ENCODE results near the gene OTULIN.

OTULIN gene

DNA sequence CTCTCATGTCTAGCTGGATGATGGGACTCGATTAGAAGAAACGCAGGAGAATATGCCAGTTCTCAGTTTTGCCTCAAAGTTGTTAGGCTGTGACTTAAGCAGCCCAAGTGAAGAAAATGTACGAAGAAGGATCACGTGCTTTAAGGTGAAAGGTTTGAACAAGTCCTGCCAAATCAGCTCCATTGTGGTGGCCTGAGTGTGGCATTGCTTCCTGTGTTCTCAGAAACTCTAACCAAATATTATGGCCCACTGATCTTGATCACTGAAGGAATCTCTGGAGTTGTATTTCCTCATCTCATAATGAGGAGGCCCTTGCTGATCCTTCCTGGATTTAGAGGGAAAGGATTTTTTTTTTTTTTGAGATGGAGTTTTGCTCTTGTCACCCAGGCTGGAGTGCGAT lies 44.0 kb downstream of the OTULIN start:
- H3K9ac ChIP-seq: no peak overlapping the region
- H3K4me1 ChIP-seq (ENCODE audit: low read depth, poor library complexity, severe bottlenecking): no peaks in the 10 kb centered on the region
- no peaks in the 10 kb centered on the region; the same call in 1 of the 2 replicates for H3K36me3 ChIP-seq (ENCODE audit: insufficient read depth)
- TF ChIP-seq, protein P1, sequence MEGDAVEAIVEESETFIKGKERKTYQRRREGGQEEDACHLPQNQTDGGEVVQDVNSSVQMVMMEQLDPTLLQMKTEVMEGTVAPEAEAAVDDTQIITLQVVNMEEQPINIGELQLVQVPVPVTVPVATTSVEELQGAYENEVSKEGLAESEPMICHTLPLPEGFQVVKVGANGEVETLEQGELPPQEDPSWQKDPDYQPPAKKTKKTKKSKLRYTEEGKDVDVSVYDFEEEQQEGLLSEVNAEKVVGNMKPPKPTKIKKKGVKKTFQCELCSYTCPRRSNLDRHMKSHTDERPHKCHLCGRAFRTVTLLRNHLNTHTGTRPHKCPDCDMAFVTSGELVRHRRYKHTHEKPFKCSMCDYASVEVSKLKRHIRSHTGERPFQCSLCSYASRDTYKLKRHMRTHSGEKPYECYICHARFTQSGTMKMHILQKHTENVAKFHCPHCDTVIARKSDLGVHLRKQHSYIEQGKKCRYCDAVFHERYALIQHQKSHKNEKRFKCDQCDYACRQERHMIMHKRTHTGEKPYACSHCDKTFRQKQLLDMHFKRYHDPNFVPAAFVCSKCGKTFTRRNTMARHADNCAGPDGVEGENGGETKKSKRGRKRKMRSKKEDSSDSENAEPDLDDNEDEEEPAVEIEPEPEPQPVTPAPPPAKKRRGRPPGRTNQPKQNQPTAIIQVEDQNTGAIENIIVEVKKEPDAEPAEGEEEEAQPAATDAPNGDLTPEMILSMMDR (conservative IDR thresholded peaks at IDR 0.05; ENCODE audit: low read depth, low read length): no peak
- no peak overlapping the region for H3K4me2 ChIP-seq
- no peaks in the 10 kb centered on the region for H3K79me2 ChIP-seq (ENCODE audit: insufficient read depth, low read depth)
- no peaks in the 10 kb centered on the region for H4K20me1 ChIP-seq (ENCODE audit: insufficient read depth)
- no peak overlapping the region for H3K27ac ChIP-seq
- no peaks in the 10 kb centered on the region for H3K27me3 ChIP-seq (ENCODE audit: insufficient read depth, low read depth)
- H2AFZ ChIP-seq (ENCODE audit: low read depth): no peak overlapping the region
- H3K4me3 ChIP-seq (IDR thresholded peaks at IDR 0.05; ENCODE audit: insufficient read depth, low read depth, low read length): no peak overlapping the region

DNA sequence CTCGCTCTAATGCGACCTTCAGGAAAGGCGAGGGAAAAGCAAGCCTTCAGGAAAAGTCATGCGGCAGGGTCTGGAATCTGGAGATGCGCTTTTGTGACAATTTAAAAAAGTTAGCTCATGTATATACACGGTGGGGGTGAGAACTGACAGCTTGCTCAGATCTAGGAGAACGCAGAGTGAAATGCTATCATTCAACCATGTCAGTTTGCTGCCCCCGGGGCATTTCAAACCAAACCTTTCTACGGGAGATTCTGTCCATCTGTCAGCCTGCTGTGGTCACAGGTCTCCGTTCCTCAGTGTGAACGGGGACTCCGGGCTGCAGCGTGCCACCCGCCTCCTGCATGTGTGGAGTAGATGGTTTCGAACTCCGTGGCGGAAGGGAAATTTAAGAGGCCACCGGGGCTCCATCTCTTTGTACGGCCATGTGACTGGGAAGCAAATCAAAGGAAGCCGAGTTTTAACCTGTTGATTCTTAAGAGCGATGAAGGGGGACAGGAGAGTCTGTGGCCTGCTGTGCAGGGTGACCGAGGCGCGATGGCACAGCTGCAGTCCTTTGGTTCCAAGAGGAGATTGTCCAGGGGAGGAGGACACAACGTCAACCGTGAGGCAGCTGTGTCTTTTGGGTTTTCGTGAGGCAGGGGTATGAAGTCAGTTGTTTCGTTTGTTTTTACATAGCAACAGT lies 45.9 kb downstream of the OTULIN start:
- H3K36me3 ChIP-seq (ENCODE audit: insufficient read depth): no peaks in the 10 kb centered on the region; the same call in 1 of the 2 replicates
- H3K79me2 ChIP-seq (ENCODE audit: insufficient read depth, low read depth): no peaks in the 10 kb centered on the region
- H2AFZ ChIP-seq (ENCODE audit: low read depth): no peak overlapping the region
- no peak overlapping the region for H3K27ac ChIP-seq
- TF ChIP-seq, protein P1 (conservative IDR thresholded peaks at IDR 0.05; ENCODE audit: low read depth, low read length): no peak
- no peaks in the 10 kb centered on the region for H3K4me1 ChIP-seq (ENCODE audit: low read depth, poor library complexity, severe bottlenecking)
- no peak overlapping the region for H3K9ac ChIP-seq
- no peak overlapping the region for H3K4me2 ChIP-seq
- no peak overlapping the region for H3K4me3 ChIP-seq (IDR thresholded peaks at IDR 0.05; ENCODE audit: insufficient read depth, low read depth, low read length)
- no peaks in the 10 kb centered on the region for H4K20me1 ChIP-seq (ENCODE audit: insufficient read depth)
- H3K27me3 ChIP-seq (ENCODE audit: insufficient read depth, low read depth): no peaks in the 10 kb centered on the region

DNA sequence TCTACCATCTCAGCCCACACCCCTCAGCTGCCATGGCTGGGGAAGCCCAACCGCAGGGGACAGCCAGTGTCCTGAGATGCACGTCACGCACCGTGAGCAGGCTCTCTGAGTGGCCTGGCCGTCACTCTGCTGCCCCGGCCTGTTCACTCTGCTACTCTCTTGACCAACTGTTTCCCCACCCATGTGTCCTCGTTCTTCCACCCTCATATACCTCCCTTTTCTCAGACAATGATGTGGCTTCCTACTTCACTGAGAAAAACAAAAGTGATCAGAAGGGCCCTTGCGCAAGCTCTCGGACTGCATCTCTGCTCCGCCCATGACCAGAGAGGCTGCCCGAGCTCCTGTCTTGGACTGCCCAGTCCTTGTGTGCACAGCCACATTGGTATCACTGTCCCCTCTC lies 47.6 kb downstream of the OTULIN start:
- no peaks in the 10 kb centered on the region; the same call in 1 of the 2 replicates for H3K36me3 ChIP-seq (ENCODE audit: insufficient read depth)
- no peaks in the 10 kb centered on the region for H3K4me1 ChIP-seq (ENCODE audit: low read depth, poor library complexity, severe bottlenecking)
- H4K20me1 ChIP-seq (ENCODE audit: insufficient read depth): no peaks in the 10 kb centered on the region
- TF ChIP-seq, protein P1 (conservative IDR thresholded peaks at IDR 0.05; ENCODE audit: low read depth, low read length): no peak
- H2AFZ ChIP-seq (ENCODE audit: low read depth): no peak overlapping the region
- H3K79me2 ChIP-seq (ENCODE audit: insufficient read depth, low read depth): no peaks in the 10 kb centered on the region
- H3K9ac ChIP-seq: no peak overlapping the region
- no peak overlapping the region for H3K4me2 ChIP-seq
- no peaks in the 10 kb centered on the region for H3K27me3 ChIP-seq (ENCODE audit: insufficient read depth, low read depth)
- H3K27ac ChIP-seq: no peak overlapping the region
- no peak overlapping the region for H3K4me3 ChIP-seq (IDR thresholded peaks at IDR 0.05; ENCODE audit: insufficient read depth, low read depth, low read length)

DNA sequence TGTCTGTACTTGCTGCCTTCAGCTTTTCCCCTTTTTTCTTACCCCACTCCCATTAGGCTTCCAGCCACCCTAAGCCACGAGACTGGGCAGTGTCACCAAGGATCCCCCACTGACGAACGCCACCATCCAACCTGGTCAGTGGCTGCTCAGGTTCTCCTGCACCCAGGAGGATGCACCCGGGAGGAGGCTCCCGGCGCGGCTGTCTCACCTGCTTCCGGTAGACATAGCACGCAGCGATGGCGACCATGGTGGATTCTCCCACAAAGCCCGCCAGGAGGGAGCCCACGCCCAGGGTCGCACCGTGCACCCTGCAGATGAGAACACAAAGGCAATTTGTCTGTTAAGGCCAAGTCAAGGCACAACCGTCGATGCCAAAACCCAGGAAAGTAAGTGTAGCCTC lies 48.1 kb downstream of the OTULIN start:
- Histone ChIP-seq H3K4me1 (ENCODE audit: low read depth, poor library complexity, severe bottlenecking) (no peaks in the 10 kb centered on the region), H3K27ac (no peak overlapping the region), H3K9ac (no peak overlapping the region), H3K36me3 (ENCODE audit: insufficient read depth) (no peaks in the 10 kb centered on the region; the same call in 1 of the 2 replicates), H3K27me3 (ENCODE audit: insufficient read depth, low read depth) (no peaks in the 10 kb centered on the region), H3K79me2 (ENCODE audit: insufficient read depth, low read depth) (no peaks in the 10 kb centered on the region), H4K20me1 (ENCODE audit: insufficient read depth) (no peaks in the 10 kb centered on the region), H2AFZ (ENCODE audit: low read depth) (no peak overlapping the region), H3K4me2 (no peak overlapping the region), H3K4me3 (IDR thresholded peaks at IDR 0.05; ENCODE audit: insufficient read depth, low read depth, low read length) (no peak overlapping the region)
- TF ChIP-seq, protein P1 (conservative IDR thresholded peaks at IDR 0.05; ENCODE audit: low read depth, low read length): no peak

Data from KMS-11 (cell line).